ENCODE data around the gene GRID1.
A peak's percentile ranks its signal among the peaks of the same experiment; 100 is the strongest.

GRID1 gene

DNA sequence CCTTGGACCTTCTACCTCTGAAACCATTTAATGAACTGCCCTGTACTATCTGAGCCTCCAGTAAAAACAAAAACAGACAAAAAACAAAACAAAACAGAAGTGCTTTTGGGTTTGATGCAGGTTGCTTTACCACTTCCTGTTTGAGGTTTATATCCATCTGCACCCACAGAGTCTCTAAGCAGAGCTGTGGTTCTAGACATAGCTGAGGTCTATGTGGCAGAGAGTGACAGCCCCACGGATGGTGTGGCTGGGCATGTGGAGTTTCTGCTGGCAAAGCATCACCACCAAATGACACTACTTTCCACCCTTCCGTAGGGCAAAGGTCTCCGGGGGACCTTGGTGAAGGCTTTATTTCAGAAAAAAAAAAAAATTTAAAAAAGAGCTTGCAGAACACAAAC is 754.2 kb downstream of the GRID1 start:
- no peak overlapping the region for H3K4me3 ChIP-seq
- peaks cover 27% of the 10 kb centered on the region for H3K4me1 ChIP-seq
- H3K4me2 ChIP-seq = peak overlapping the region; percentile 87
- TF ChIP-seq Cebpa-rat (IDR thresholded peaks at IDR 0.05) = no peak
- no peak overlapping the region for H3K27ac ChIP-seq
- no peaks in the 10 kb centered on the region for H3K27me3 ChIP-seq
- no peaks in the 10 kb centered on the region for H4K20me1 ChIP-seq
- H3K9me3 ChIP-seq = no peaks in the 10 kb centered on the region
- H3K36me3 ChIP-seq = no peaks in the 10 kb centered on the region
- H3K9ac ChIP-seq = no peak overlapping the region

DNA sequence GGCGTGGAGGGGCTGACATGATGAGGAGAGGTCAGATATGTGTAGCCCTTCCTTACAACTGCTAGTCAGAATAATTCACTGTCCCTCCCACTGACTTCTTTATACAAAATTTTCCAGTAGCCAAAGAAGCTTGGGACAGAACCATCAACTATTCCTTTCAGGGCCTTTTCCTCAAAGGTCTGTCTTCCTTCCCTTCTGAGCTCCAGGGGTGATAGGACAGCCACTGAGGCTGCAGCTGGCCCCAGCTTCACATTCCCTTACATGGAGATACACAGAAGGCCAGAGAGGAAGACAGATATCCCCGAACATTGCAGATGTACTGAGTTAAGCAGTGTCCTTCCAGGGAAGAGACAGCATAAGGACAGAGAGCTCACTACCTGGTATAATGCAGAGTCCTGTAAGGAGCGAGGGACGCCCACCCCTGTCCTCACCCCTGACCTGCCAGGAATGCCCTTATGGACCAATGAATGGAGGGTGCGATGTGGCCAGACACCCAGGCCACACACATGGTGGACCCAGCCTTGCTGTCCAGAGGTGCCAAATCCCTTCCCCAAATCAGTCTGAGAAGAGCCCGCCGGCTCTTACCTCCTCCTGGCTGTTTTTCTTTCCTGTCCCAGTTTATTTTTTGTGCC is 754.7 kb downstream of the GRID1 start:
- TF ChIP-seq Cebpa-rat (IDR thresholded peaks at IDR 0.05) = no peak
- Histone ChIP-seq H3K4me1 (peaks cover 27% of the 10 kb centered on the region), H3K9ac (no peak overlapping the region), H3K36me3 (no peaks in the 10 kb centered on the region), H3K27ac (no peak overlapping the region), H3K4me2 (peak overlapping the region; percentile 87), H3K4me3 (no peak overlapping the region), H3K9me3 (no peaks in the 10 kb centered on the region), H4K20me1 (no peaks in the 10 kb centered on the region), H3K27me3 (no peaks in the 10 kb centered on the region)

DNA sequence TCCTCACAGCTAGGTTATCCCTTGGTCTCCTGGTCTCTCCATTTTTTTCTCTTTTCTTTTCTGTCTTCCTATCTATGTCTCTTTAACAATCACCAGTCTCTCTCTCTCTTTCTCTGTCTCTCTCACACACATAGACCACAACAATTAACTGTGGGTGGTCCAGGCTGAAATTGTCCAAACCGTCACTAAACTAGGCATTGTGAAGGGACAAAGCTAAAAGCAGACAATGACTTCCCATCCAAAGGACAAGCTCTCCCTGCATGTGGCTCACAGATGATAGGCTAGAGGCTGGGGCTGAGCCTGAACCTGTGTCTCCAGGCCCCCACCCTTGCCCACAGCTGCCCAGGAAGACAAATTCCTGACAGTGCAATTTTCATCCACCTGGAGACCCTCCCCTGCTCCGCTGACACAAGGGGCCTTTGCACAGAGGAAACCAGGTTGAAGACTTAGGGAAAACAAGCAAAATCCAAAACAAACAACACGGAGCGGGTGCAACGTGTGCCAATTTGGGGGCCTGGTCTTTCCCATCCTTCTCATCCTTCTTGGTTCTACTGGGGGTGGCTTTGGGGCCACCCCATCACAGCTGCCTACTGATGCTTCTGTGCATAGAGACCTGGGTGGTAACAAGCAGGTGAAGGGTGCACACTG is 755.4 kb downstream of the GRID1 start:
- no peaks in the 10 kb centered on the region for H3K36me3 ChIP-seq
- no peaks in the 10 kb centered on the region for H3K9me3 ChIP-seq
- H3K27me3 ChIP-seq = no peaks in the 10 kb centered on the region
- no peak overlapping the region for H3K4me3 ChIP-seq
- TF ChIP-seq Cebpa-rat (IDR thresholded peaks at IDR 0.05) = no peak
- no peak overlapping the region for H3K27ac ChIP-seq
- H4K20me1 ChIP-seq = no peaks in the 10 kb centered on the region
- peak overlapping the region; percentile 87 for H3K4me2 ChIP-seq
- H3K9ac ChIP-seq = no peak overlapping the region
- peaks cover 27% of the 10 kb centered on the region for H3K4me1 ChIP-seq

DNA sequence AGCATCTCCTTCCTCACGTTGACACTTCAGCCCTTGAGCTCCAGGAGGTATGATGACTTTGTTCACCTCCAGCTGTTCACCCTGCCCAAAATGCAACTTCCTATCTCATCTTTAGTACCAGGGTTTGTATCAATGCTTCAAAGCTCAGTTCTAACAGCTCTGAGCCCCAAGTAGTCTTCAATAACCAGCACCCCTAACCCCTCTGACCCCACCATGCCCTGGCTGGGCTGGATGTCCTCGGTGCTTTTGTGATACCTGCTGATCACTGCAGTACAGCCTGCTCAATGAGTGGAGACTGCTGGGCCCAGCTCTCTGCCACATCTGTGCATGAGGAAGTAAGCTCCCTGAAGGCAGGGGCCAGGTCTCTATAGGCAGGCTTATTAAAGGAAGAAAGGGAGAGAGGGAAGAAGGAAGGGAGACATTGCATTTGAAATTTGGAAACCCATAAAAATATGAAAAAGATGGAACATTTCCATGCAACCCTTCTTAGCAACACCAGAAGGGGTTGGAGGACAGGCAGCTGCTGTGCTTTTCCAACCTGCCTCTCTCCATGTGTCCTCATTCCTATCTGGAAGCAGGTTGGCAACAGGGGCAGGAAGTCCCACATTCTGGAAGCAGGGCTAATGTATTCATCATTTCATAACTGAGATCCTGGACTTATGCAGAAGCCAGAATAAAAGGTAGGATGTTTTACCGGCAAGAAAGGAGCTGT is 756.1 kb downstream of the GRID1 start:
- peaks cover 27% of the 10 kb centered on the region for H3K4me1 ChIP-seq
- H3K27ac ChIP-seq = no peak overlapping the region
- H3K9ac ChIP-seq = no peak overlapping the region
- H3K4me2 ChIP-seq = no peak overlapping the region
- no peak for TF ChIP-seq Cebpa-rat (IDR thresholded peaks at IDR 0.05)
- H3K27me3 ChIP-seq = no peaks in the 10 kb centered on the region
- no peaks in the 10 kb centered on the region for H4K20me1 ChIP-seq
- no peak overlapping the region for H3K4me3 ChIP-seq
- no peaks in the 10 kb centered on the region for H3K9me3 ChIP-seq
- H3K36me3 ChIP-seq = no peaks in the 10 kb centered on the region

- no peak overlapping the region for H3K4me3 ChIP-seq
- H3K9ac ChIP-seq = no peak overlapping the region
- H4K20me1 ChIP-seq = no peaks in the 10 kb centered on the region
- no peak overlapping the region for H3K27ac ChIP-seq
- peaks cover 27% of the 10 kb centered on the region for H3K4me1 ChIP-seq
- H3K4me2 ChIP-seq = no peak overlapping the region
- no peaks in the 10 kb centered on the region for H3K27me3 ChIP-seq
- H3K9me3 ChIP-seq = no peaks in the 10 kb centered on the region
- TF ChIP-seq Cebpa-rat (IDR thresholded peaks at IDR 0.05) = no peak
- no peaks in the 10 kb centered on the region for H3K36me3 ChIP-seq
These were observed 757.1 kb downstream of the GRID1 start for GRCh38 chr10:85609509-85609908.

DNA sequence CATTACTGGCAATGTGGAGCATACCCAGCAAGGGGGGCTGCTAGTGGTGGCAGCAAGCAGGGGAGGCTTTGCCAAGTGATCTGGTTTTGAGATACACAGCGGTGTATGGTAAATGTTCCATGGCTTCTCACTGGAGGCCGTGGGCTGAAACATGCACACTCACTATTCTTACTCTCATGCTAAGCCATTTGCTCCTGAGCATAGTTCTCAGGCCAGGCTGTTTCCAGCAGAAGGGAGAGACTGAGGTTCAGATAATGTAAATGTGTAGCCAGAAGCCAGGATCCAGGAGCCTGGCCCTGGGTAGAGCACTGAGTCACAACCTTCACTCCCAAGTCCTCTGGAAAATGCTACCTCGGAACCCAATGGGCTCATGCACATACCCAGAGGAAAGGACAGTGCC is 757.9 kb downstream of the GRID1 start:
- no peak overlapping the region for H3K4me3 ChIP-seq
- H3K27ac ChIP-seq = no peak overlapping the region
- H3K9ac ChIP-seq = no peak overlapping the region
- H3K4me1 ChIP-seq = peaks cover 27% of the 10 kb centered on the region
- no peaks in the 10 kb centered on the region for H3K9me3 ChIP-seq
- no peak overlapping the region for H3K4me2 ChIP-seq
- no peaks in the 10 kb centered on the region for H3K27me3 ChIP-seq
- no peaks in the 10 kb centered on the region for H3K36me3 ChIP-seq
- TF ChIP-seq Cebpa-rat (IDR thresholded peaks at IDR 0.05) = no peak
- H4K20me1 ChIP-seq = no peaks in the 10 kb centered on the region

DNA sequence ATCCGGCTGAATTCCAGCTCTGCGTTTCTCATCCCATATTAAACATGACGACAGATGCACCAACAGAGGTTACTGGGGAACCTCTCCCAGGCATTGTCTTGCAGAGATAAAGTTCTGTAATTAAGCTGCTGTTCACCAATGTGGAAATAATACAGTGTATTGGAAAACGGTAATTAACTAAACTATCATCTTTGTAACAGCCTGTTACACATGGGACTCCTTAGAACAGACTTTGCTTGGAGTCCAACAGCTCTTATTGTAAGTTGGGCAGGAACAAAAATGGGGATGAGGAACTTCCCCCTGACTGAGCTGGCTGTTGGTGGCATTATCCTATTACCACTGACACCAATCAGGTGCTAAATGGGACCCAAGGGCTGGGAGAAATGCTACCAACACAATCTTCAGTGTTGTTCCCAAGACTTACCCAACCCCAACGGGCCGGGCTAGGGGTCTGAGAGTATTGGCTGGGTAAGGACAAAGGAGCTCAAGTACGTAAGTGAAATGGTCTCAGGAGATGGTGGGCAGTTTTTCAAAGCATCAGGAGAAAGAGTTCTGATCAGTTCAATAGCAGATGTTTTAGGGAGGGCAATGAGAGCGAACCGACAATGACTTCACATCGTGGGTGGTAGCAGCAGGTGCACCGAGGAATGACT is 759.4 kb downstream of the GRID1 start:
- Histone ChIP-seq H3K4me3 (no peak overlapping the region), H3K27me3 (no peaks in the 10 kb centered on the region), H3K27ac (no peak overlapping the region), H3K9me3 (no peaks in the 10 kb centered on the region), H3K4me1 (peaks cover 11% of the 10 kb centered on the region), H3K36me3 (no peaks in the 10 kb centered on the region), H3K4me2 (no peak overlapping the region), H3K9ac (no peak overlapping the region), H4K20me1 (no peaks in the 10 kb centered on the region)
- no peak for TF ChIP-seq Cebpa-rat (IDR thresholded peaks at IDR 0.05)

DNA sequence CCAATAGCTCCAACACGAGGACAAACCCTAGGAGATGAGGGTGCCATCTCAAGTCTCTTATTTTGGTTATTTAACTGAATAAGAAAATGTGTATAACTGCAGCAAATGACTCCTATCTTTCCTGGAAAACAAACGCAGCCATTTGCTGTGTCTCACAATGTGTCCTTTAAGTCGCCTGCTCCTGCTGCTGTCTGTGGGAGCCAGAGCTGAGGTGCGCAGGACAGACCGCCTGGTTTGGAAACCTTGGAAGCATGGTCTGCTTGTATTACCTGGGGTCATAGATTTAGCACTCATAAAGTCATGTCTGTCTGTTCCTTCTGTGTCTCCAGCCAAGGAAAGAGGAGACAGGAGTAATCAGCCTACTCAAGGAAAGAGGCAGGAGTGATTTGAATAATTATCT is 760.2 kb downstream of the GRID1 start:
- H3K9ac ChIP-seq = no peak overlapping the region
- H3K4me1 ChIP-seq = 0 out of 2 replicates have a peak, but pooled peaks cover 4% of the 10 kb centered on the region
- H3K27ac ChIP-seq = no peak overlapping the region
- TF ChIP-seq Cebpa-rat (IDR thresholded peaks at IDR 0.05) = no peak
- H3K4me2 ChIP-seq = no peak overlapping the region
- no peaks in the 10 kb centered on the region for H4K20me1 ChIP-seq
- no peaks in the 10 kb centered on the region for H3K9me3 ChIP-seq
- no peaks in the 10 kb centered on the region for H3K36me3 ChIP-seq
- H3K27me3 ChIP-seq = no peaks in the 10 kb centered on the region
- H3K4me3 ChIP-seq = no peak overlapping the region

- Histone ChIP-seq H3K4me3 (no peak overlapping the region), H4K20me1 (no peaks in the 10 kb centered on the region), H3K4me2 (no peak overlapping the region), H3K9me3 (no peaks in the 10 kb centered on the region), H3K36me3 (no peaks in the 10 kb centered on the region), H3K9ac (no peak overlapping the region), H3K27ac (no peak overlapping the region), H3K4me1 (no peaks in the 10 kb centered on the region), H3K27me3 (no peaks in the 10 kb centered on the region)
- no peak for TF ChIP-seq Cebpa-rat (IDR thresholded peaks at IDR 0.05)
These were observed 761.7 kb downstream of the GRID1 start for GRCh38 chr10:85604884-85605283.

Measured in BLaER1 (cell line).